GM12864 (cell line): Measurements from ENCODE around the gene NCAPD3.

Experiments
- DNase-seq: peaks from one replicate; pipeline ENCODE4 v3.0.0-alpha.2; 2011; ENCODE audit warnings: low read depth
- H3K4me3 ChIP-seq: 2 replicates; pipeline ENCODE4 v1.5.1; 2011; ENCODE audit warnings: mild to moderate bottlenecking, low read depth, low read length, control low read depth
- CTCF ChIP-seq: IDR thresholded peaks from 2 replicates; pipeline ENCODE4 v1.5.1; 2011; ENCODE audit warnings: low read depth, mild to moderate bottlenecking, moderate library complexity, low read length, control low read depth, inconsistent platforms; ENCODE audit errors: missing control alignments

NCAPD3 gene

DNA sequence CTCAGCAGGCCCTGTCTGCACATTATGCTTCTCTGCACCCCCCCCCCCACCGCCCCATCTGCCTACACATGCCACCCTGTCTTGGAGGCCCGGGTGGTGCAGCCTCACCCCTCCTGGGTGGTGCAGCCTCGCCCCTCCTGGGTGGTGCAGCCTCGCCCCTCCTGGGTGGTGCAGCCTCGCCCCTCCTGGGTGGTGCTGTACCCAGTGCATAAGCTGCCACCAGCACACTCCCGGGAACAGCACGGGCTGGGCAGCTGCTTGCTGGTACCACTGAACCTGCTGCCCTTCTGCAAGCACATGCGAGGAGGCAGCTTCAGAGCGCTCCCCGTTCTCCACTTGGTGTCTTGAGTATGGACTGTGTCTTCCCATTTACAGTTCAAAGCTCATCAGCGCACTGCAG is 69.3 kb downstream of the NCAPD3 start:
- no peak for TF ChIP-seq CTCF
- no peak overlapping the region for H3K4me3 ChIP-seq
- no peak for DNase-seq

DNA sequence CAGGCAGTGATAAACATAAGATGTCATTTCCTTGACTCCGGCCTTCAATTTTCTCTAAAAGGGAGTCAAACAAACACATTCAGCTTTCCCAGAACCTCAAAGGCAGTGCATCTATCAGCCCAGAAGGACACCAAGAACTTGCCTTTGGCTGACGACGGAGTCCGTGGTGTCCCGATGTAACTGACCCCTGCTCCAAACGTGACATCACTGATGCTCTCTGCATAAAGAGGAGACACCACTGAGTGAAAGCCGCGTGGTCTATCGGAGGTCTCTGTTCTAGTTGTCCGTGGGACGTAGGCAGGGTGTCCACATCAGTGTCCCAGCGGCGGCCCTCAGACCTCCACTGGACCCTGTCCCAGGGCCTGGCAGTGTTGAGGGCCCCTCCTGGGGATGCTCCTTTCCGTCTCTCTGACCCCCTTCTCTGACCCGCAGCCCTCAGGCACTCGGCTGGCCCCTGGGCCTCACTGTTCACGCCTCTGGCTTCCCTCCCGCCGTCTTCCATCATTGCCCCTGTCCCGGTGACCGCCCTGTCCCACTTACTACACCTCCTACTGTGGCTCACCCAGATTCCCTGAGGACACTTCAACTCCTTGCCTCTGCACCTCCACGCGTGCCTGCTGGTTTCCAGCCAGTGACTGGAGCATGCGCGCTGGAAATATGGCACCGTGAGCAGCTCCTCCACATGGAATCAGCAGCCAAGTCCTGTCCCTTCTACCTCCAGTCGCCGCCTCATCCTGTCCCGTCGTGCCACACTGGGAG is 70.4 kb downstream of the NCAPD3 start:
- DNase-seq, result no peak
- TF ChIP-seq CTCF, result no peak
- H3K4me3 ChIP-seq, result no peak overlapping the region

DNA sequence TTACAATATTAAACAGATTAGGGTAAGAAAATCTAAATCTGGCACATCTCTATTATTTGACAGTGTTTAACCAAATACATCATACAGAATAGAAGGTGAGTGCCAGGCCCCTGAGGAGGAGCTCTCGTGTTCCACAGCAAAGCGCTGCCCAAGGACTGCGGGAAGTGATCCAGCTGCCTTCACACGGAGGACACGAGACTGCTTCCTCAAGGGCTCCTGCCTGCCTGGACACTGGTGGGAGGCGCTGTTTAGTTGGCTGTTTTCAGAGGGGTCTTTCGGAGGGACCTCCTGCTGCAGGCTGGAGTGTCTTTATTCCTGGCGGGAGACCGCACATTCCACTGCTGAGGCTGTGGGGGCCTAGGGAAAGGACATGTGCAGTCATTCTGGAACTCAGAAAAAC is 71.1 kb downstream of the NCAPD3 start:
- H3K4me3 ChIP-seq, result no peak overlapping the region
- DNase-seq, result no peak
- no peak for TF ChIP-seq CTCF

- H3K4me3 ChIP-seq, result no peak overlapping the region
- TF ChIP-seq CTCF, result no peak
- no peak for DNase-seq
These were observed 72.6 kb downstream of the NCAPD3 start for GRCh38 chr11:134151083-134151747.

DNA sequence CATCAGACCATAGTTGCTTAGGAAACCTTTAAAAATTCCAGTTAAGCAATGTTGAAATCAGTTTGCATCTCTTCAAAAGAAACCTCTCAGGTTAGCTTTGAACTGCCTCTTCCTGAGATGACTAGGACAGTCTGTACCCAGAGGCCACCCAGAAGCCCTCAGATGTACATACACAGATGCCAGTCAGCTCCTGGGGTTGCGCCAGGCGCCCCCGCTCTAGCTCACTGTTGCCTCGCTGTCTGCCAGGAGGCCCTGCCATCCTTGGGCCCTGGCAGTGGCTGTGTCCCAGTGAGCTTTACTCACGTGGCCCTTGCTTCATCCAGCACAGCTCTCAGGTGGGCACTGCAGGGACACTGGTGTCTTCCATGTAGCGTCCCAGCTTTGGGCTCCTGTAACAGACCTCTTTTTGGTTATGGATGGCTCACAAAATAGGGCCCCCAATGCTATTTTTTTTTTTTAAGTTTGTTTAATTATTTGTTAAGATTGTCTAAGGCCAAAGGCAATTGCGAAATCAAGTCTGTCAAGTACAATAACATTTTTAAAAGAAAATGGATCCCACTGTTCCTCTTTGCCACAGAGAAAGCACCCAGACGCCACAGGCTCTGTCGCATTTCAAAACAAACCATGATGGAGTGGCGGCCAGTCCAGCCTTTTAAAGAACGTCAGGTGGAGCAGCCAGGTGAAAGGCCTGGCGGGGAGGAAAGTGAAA is 73.4 kb downstream of the NCAPD3 start:
- no peak overlapping the region for H3K4me3 ChIP-seq
- TF ChIP-seq CTCF, result no peak
- no peak for DNase-seq

DNA sequence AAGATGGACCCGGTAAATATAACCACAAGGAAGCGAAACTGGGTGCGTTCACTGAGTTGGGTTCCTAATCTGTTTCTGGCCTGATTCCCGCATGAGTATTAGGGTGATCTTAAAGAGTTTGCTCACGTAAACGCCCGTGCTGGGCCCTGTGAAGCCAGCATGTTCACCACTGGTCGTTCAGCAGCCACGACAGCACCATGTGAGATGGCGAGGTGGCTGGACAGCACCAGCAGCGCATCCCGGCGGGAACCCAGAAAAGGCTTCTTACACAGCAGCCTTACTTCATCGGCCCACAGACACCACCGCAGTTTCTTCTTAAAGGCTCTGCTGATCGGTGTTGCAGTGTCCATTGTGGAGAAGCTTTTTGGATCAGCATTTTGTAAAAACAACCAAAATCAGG is 74.4 kb downstream of the NCAPD3 start:
- no peak for TF ChIP-seq CTCF
- DNase-seq, result no peak
- H3K4me3 ChIP-seq, result no peak overlapping the region

GRCh38 chr11:134146598-134146997 is 77.2 kb downstream of the NCAPD3 start:
- no peak for DNase-seq
- no peak for TF ChIP-seq CTCF
- no peak overlapping the region for H3K4me3 ChIP-seq
